SK-N-MC (cell line): ENCODE results near the gene POC1A.
"Not testable (repeated sequence)": the region's sequence is repeated elsewhere in the genome, so short reads cannot be mapped to it uniquely, and the experiment has no call there.

Source experiments
- EZH2 ChIP-seq: fragments of 200-600 bp; sonication (generic); IDR thresholded peaks from one replicate; pipeline ENCODE4 v1.6.1; 2017; ENCODE audit warnings: antibody characterized with exemption
- FOXP2 ChIP-seq: optimal IDR thresholded peaks from 2 replicates; pipeline ENCODE3; 2011; ENCODE audit warnings: mild to moderate bottlenecking, moderate library complexity; ENCODE audit not compliant: insufficient read depth; ENCODE audit errors: extremely low read length, control extremely low read depth
- POLR2AphosphoS5 ChIP-seq: IDR thresholded peaks from 2 replicates; pipeline ENCODE4 v1.6.1; 2012; ENCODE audit warnings: mild to moderate bottlenecking, low read depth, low read length, borderline replicate concordance

- not testable (repeated sequence) for TF ChIP-seq POLR2AphosphoS5, EZH2, FOXP2
Measured at GRCh38 chr3:52178126-52178525, 23.9 kb upstream of the POC1A start.
